ENCODE measurements around the gene COPB1. TPM values are rescaled to one million over a fixed set of nuclear protein-coding genes. Genes with fewer than 3 reads are reported as not detected.
A peak's percentile ranks its signal among the peaks of the same experiment; 100 is the strongest.

COPB1 gene
- total RNA-seq, 1 experiment from 2014 or later = 94.6 TPM

DNA sequence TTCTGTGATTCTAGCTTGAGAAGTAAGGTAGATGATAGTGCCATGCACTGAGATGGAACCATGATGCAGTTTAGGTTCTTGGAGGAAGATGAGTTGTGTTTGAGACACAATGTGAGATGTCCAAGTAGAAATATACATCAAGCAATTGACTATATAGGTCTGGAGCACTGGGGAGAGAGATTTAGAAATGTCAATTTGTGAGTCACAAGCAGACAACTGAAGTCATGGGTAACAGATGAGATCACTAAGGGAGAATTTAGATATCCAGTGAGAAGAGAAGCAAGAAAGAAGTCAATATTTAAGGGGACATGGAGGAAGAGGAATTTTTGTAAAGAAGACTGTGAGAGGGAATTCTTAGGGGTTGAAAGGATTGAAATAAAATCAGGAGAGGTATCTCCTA lies 75.5 kb downstream of the COPB1 start:
- H3K36me3 ChIP-seq (ENCODE audit: insufficient read depth, low read length, poor library complexity, severe bottlenecking) = no peaks in the 10 kb centered on the region
- no peaks in the 10 kb centered on the region for H3K27me3 ChIP-seq (replicated peaks; ENCODE audit: insufficient read depth, low read depth, low read length, poor library complexity)
- H3K4me1 ChIP-seq (ENCODE audit: insufficient read depth, low read length, poor library complexity, severe bottlenecking) = peaks cover 14% of the 10 kb centered on the region
- ChIA-PET CTCF (no interaction called here), POLR2A (ENCODE audit: low non-redundant PET) (interaction anchor here (0.8 kb wide), 1 partner anchor 40 kb away, joined by 4 read pairs; no protein-coding TSS in a partner anchor)
- H3K4me3 ChIP-seq (ENCODE audit: low read depth, low read length, poor library complexity, severe bottlenecking) = no peak overlapping the region
- H3K27ac ChIP-seq (ENCODE audit: low read depth, low read length, poor library complexity, severe bottlenecking) = no peak overlapping the region
- TF ChIP-seq EZH2 (IDR thresholded peaks at IDR 0.05; ENCODE audit: borderline replicate concordance, low read depth, low read length, poor library complexity, severe bottlenecking) = no peak
- TF ChIP-seq, protein P1, sequence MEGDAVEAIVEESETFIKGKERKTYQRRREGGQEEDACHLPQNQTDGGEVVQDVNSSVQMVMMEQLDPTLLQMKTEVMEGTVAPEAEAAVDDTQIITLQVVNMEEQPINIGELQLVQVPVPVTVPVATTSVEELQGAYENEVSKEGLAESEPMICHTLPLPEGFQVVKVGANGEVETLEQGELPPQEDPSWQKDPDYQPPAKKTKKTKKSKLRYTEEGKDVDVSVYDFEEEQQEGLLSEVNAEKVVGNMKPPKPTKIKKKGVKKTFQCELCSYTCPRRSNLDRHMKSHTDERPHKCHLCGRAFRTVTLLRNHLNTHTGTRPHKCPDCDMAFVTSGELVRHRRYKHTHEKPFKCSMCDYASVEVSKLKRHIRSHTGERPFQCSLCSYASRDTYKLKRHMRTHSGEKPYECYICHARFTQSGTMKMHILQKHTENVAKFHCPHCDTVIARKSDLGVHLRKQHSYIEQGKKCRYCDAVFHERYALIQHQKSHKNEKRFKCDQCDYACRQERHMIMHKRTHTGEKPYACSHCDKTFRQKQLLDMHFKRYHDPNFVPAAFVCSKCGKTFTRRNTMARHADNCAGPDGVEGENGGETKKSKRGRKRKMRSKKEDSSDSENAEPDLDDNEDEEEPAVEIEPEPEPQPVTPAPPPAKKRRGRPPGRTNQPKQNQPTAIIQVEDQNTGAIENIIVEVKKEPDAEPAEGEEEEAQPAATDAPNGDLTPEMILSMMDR (conservative IDR thresholded peaks at IDR 0.05; ENCODE audit: low read depth, low read length) = no peak
- DNase-seq (ENCODE audit: low spot score) = no peak
- intact Hi-C loops (cut with micrococcal nuclease; ENCODE audit: unreplicated experiment) = no loop called here
- no TSS peak for BruUV-seq (replicated peaks)
- H3K9me3 ChIP-seq (ENCODE audit: low read depth, low read length, poor library complexity, severe bottlenecking) = no peaks in the 10 kb centered on the region

DNA sequence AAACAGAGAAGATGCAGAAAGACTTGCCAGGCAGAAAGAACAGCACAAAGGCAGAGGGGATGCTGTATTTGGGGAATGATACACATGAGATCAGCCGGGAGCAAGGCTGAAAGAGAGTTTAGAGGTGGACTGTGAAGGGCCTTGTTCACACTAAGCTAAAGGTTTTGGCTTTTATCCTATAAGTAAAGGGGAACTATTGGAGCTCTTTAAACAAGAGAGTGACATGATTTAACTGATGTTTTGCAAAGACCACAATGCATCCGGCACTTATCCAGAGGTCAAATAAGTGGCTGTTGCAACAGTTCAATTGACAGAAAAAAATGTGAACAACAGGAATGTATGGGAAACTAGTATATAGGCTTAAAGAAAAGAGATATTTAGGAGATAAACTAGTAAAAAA lies 76.0 kb downstream of the COPB1 start:
- Histone ChIP-seq H3K36me3 (ENCODE audit: insufficient read depth, low read length, poor library complexity, severe bottlenecking) (no peaks in the 10 kb centered on the region), H3K27me3 (replicated peaks; ENCODE audit: insufficient read depth, low read depth, low read length, poor library complexity) (no peaks in the 10 kb centered on the region), H3K4me3 (ENCODE audit: low read depth, low read length, poor library complexity, severe bottlenecking) (no peak overlapping the region), H3K4me1 (ENCODE audit: insufficient read depth, low read length, poor library complexity, severe bottlenecking) (peaks cover 14% of the 10 kb centered on the region), H3K9me3 (ENCODE audit: low read depth, low read length, poor library complexity, severe bottlenecking) (no peaks in the 10 kb centered on the region), H3K27ac (ENCODE audit: low read depth, low read length, poor library complexity, severe bottlenecking) (no peak overlapping the region)
- no peak for TF ChIP-seq EZH2 (IDR thresholded peaks at IDR 0.05; ENCODE audit: borderline replicate concordance, low read depth, low read length, poor library complexity, severe bottlenecking)
- TF ChIP-seq, protein P1 (conservative IDR thresholded peaks at IDR 0.05; ENCODE audit: low read depth, low read length) = no peak
- POLR2A ChIA-PET (ENCODE audit: low non-redundant PET) = interaction anchor here (0.8 kb wide), 1 partner anchor 40 kb away, joined by 4 read pairs; no protein-coding TSS in a partner anchor
- intact Hi-C loops (cut with micrococcal nuclease; ENCODE audit: unreplicated experiment) = no loop called here
- no peak for DNase-seq (ENCODE audit: low spot score)
- no TSS peak for BruUV-seq (replicated peaks)
- CTCF ChIA-PET = interaction anchor here (1.1 kb wide), 1 partner anchor 31 kb away, joined by 3 read pairs; no protein-coding TSS in a partner anchor

DNA sequence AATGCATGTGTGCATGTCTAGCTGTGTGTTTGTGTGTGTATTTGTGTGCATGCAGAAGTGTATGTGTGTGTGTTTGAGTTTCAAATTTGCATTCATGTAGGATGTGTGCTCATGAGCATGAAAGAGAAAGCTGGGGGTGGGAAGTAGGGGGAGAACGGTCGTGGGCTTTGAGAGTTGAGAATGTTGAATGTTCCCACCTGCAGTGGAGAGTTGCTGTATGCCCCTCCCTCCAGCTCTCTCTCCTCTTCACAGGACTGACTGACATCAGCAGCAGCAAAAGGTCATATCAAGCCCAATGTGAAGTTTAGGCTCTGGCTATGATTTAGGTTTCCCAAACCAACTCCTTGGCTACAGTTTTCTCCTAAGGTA lies 76.8 kb downstream of the COPB1 start:
- Histone ChIP-seq H3K27ac (ENCODE audit: low read depth, low read length, poor library complexity, severe bottlenecking) (no peak overlapping the region), H3K4me1 (ENCODE audit: insufficient read depth, low read length, poor library complexity, severe bottlenecking) (peaks cover 14% of the 10 kb centered on the region), H3K36me3 (ENCODE audit: insufficient read depth, low read length, poor library complexity, severe bottlenecking) (no peaks in the 10 kb centered on the region), H3K27me3 (replicated peaks; ENCODE audit: insufficient read depth, low read depth, low read length, poor library complexity) (no peaks in the 10 kb centered on the region), H3K4me3 (ENCODE audit: low read depth, low read length, poor library complexity, severe bottlenecking) (no peak overlapping the region), H3K9me3 (ENCODE audit: low read depth, low read length, poor library complexity, severe bottlenecking) (no peaks in the 10 kb centered on the region)
- no TSS peak for BruUV-seq (replicated peaks)
- TF ChIP-seq, protein P1 (conservative IDR thresholded peaks at IDR 0.05; ENCODE audit: low read depth, low read length) = no peak
- no peak for TF ChIP-seq EZH2 (IDR thresholded peaks at IDR 0.05; ENCODE audit: borderline replicate concordance, low read depth, low read length, poor library complexity, severe bottlenecking)
- intact Hi-C loops (cut with micrococcal nuclease; ENCODE audit: unreplicated experiment) = no loop called here
- ChIA-PET POLR2A (ENCODE audit: low non-redundant PET) (interaction anchor here (0.6 kb wide), 1 partner anchor 34 kb away, joined by 12 read pairs; no protein-coding TSS in a partner anchor), CTCF (interaction anchor here (0.5 to 1.1 kb wide), 3 partner anchors 32 to 122 kb away, joined by 3 read pairs; no protein-coding TSS in a partner anchor)
- peak; percentile 3 for DNase-seq (ENCODE audit: low spot score)
